ENCODE measurements around the gene ZC3H18.

GRCh38 chr16:88527186-88527936 is 42.8 kb upstream of the ZC3H18 start:
- TF ChIP-seq CTCF (conservative IDR thresholded peaks at IDR 0.05) (peak; percentile 86), EZH2 (IDR thresholded peaks at IDR 0.05; ENCODE audit: low read depth) (no peak)
